ENCODE results near the gene SASH3. TPM values are rescaled to one million over a fixed set of nuclear protein-coding genes. Genes with fewer than 3 reads are reported as not detected.

SASH3 gene
- total RNA-seq, 1 donor from 2014 or later, result 0.62 TPM

DNA sequence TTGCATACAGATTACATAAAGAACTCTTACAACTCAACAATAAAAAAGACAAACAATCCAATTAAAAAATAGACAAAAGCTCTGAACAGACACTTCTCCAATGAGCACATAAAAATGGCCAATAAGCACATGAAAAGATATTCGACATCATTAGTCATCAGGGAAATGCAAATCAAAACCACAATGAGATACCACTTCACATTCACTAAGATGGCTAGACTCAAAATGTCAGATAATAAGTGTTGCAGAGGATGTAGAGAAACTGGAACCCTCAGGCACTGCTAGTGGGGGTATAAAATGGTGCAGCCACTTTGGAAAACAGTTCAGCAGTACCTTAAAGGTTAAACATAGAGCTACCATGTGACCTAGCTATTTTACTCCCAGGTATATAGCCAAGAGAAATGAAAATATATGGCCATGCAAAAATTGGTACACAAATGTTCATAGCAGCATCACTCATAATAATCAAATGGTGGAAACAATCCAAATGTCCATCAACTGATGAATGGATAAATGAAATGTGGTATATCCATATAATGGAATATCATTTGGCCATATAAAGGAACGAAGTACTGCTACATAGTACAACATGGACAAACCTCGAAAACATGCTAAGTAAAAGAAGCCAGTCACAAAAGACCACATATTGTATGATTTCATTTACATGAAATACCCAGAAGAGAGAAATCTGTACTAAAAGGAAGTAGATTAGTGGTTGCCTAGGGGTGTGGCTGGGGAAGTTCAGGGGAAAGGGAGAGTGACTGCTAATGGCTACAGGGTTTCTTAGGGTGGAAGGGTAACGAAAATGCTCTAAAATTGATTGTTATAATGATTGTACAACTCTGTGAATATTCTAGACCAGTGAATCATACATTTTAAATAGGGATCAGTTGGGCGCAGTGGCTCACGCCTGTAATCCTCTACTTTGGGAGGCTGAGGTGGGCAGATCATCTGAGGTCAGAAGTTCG is 29.4 kb downstream of the SASH3 start:
- DNase-seq, result no peak

DNA sequence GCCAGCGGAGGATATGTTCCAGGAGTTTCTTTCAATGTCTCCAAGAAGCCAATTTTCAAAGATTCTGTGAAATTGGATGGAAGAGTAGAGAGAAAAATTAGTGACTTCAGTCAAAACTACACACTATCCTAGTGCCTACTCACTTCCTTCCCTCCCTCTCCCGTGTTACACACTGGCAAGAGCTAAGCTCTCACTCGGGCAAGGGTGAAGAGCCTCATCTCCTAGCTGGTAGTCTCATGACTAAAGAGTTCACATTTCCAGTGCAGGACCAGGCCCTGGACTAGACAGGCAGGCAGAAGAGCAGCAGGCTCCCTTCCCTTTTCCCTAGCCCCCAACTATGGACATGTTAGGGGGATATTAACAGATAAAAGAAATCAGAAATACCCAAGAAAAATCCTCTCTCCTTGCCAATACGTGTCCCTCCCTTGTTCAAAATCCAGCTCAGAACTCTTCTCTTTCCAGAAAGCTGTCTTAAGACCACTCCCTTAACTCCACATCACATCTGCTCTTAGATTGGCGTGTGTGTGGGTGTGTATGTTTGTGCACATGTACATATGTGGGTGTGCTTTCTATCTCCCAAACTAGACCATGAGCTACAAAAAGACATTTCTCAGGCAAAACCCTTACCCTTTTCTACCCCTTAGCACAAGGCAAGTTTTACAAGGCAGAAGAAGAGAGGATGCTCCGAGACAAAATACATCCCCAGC is 34.1 kb downstream of the SASH3 start:
- DNase-seq, result no peak

DNA sequence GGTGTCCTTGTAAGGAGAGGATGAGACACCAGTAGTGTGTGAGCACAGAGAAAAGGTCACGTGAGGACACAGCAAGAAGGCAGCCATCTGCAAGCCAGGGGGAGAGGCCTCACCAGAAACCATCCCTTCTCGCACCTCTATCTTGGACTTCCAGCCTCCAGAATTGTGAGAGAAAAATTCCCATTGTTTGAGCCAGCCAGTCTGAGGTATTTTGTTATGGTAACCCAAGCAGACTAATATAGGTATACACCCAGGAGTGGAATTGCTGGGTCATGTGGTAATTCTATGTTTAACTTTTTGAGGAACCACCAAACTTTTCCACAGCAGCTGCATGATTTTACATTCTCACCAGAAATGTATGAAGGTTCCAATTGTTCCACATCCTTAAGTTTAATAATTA is 38.4 kb downstream of the SASH3 start:
- no peak for DNase-seq

DNA sequence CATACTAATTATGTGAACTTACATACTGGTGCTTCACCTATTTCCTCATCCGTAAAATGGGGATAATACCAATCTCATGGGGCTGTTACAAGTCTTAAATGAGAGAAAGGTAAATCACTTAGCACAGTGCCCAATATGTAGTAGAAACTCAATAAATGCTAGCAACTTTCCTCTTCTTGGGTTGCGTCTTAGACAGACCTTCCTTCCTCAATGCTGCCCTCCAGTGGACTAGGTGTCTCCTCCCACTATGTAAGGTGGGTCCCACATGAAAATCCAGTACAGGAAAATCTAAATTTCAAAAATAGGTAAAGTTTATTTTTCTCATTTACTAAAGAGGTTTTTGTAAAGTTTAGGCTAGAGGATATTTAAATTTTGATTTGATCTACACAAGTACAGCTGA is 43.4 kb downstream of the SASH3 start:
- no peak for DNase-seq

DNA sequence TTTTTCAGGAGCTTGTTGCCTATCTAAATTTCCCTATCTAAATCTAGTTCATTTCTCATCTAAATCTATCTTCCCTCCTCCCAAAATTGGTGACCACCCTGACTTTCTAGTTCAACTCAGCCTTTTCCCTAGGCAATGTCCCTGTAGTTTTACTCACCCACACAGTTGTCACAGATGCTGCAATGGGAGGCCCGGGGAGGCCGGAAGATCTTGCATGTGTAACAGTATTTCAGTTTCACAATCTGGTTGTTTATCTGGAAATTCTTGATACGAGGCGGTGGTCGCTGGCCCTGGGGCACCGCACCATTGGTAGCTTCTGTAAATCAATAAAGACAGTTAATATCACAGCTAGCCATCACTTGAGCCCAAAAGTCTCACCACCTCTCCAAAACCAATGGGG is 43.8 kb downstream of the SASH3 start:
- DNase-seq, result no peak

DNA sequence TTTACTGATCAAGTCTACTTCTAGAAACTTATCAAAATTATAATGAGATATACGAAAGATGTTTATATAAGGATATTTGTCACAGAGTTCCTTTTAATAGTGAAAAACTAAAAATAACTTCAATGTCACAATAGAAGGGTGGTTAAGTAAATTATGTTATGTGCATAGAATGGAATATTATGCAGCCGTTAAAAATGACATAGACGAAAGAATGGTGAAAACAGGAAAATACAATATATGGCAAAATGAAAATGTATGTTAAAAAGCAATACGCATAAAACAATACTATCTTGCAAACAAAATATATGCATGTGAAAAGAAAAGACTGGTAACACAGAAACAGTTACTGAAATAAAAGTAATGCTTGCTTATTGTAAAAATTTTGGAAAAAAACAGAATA is 44.9 kb downstream of the SASH3 start:
- DNase-seq, result no peak

DNA sequence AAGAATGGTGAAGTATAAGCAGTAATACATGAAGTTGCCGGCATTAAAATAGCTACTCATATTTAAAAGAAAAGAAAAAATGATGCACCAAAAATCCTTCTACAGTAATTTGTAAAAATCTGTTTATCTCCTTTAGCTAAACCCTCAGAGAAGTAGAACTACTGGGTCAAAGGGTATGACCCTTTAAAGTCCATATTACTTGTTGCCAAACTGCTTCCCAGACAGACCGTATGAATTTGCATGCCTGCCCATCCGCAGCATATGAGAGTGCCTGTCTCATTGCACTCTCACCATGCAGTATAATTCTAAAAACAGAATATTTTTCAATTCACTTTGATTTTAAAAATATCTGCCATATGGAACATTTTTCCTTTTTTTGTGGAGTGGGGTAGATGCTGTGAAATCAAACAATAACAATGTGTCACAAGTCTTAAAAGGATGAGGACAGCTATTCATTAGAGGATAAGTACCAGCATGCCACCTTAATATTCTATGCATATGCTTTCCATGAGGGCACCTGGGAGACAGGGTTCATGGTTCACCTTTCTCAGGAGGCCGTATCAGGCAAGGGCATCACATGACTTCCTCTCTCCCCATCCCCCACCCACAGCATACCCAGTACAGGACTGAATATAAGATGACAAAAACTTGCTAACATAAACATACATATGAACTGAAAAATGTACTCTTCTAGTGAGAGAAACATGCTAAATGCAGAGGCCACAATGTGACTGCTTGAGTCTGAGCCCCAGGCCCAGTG is 46.2 kb downstream of the SASH3 start:
- no peak for DNase-seq

DNA sequence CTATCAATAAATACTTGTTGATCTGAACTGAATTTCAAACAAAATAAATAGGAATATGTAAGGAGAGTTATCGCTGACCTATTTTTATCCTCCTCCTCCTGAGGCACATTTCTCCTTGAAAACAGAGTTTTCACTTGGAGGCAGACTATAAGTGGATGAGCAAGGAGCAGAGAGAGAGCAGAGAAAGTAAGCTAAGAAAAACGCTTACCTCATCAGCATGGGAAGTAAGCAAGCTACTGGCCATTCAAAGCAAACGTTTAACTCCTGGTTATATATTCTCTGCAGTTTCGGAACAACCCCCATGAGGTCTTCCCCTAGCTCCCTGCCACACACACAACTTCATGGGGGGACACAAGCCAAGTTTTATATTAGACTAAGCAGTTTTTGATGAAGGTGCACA is 50.7 kb downstream of the SASH3 start:
- no peak for DNase-seq

DNA sequence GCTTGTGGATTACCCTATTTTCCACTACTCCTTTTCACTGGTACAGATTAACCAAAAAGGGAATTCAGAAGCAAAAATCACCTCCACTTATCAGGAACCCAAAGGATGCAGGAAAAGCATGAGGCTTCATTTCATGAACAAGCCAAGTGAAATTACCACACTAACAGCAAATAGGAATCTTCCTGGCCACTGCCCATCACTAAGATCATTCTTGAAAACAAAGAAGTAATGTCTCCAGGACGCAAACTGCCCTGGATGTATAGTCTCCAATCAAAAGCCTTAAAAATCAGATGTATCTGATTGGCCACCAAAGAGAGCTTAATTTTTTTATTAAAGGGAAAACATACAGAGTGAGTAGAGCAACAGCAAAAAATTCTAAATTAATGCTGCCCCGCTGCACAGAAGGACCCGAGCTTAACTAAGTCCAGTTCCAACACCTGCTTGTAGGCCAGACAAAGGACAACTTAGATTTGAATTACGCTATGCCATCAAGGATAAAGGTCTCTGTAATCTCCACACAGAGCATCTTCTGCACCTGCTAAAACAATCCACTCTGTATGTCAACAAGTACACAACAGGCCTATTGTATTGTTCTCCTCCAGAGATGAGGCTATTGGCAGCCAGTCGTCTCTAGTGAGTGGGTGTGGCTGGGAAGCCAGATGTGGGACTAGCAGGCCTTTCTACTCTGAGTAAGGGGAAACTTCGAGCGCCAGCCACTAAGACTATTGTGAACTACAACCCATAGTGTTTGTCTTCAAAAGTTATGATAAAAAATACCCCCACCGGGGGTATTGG is 51.5 kb downstream of the SASH3 start:
- DNase-seq, result peak; percentile 32

DNA sequence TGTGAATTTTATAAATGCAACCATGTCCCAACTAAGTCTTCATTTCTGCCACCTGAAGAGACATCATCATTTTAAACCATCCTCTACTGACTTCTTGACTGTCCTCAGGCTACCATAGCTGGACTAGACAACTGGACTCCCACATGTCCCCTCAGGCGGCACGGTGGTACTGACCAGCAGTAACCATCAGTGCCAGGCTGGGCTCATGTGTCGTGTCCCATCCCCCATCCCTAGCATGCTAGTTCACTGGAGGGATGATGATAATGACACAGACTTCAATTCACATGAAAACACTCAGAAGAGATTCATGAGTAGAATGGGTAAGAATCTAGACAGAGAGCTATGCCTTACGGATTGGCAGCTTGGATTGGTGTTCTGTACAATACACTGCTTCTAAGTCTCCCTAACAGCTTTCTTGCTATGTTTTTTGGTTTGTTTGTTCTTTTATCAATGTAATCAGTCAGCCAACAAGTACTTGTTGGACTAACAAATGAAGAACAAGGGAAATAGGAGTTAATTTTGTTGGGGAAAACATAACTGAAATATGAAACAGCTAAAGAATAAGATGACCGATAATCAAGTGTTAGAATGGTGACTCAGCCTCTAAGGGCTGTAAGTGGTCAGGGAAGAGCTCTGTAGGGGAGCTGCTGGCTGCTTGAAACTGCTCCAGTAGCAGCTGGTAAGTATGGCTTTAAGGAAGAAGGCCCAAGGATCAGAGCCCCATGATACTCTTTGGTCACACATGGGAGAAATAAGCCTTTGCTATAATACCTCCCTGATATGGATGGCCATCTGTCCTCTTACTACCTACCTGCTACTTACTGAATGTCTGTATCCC is 53.6 kb downstream of the SASH3 start:
- peak; percentile 2 for DNase-seq

DNA sequence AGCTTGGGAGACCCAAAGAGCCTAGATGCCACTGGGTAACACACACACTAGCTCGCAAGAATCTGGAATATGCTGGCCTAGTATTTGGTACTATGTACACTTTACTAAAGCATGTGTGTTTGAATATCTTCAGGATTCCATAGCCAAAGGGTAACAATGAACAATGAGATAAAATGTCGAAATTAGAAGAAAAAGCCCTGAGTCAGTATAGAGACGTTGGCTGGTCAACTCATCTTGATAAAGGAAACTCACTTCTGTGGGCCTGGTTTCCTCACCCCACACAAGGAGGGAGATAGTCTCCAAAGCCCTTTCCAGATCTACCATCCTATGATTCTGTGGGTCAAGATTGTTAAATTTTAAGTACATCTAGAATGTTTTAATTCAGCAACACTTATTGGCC is 57.1 kb downstream of the SASH3 start:
- DNase-seq, result no peak

DNA sequence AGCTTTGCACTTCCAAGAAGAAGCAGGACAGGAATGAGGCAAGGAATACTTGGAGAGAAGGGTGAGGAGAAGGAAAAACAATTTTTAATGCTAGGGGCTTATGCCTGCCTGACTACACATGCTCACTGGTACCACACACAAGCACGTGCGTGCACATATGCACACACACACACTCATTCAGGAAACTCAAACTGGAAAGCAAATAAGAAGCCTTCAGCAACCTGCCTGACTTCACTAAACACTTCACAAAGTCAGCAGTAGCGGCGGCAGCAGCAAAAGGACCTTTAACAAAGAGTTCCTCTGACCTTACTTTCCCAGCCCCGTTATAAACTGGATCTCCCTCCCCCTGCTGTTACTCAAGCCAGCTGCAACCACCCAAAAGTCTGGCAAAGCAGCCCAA is 60.6 kb downstream of the SASH3 start:
- no peak for DNase-seq

DNA sequence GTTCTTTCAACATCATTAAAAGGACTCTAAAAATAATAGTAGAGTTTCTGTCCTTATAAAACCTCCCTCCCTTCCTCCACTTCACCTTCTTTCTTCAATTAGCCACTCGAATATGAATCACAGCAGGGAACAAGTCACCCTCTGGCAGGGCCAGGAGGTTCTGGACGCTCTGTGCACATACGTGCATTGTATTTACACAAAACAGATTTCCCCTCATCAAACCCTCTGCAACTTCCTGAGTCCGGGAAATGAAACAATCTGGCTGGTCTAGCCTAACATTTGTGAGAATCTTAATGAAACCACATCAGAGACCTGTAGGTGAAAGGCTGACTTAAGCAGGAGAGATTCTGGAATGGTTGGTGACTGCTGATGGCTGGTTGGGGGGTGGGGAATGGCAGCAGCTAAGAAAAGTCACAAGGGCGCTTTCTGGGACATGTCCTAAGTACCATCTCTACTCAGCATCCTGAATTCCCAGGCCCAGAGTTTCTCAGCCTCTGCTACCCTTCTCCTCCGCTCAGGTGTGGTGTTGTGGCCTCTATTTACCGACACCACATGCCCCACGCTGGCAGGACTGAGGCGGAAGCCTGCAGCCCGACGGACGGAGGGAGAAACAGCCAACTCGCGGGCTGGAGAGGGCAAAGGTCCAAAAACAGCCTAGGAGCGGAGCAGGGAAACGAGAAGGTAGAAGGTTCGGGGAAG is 62.9 kb downstream of the SASH3 start:
- DNase-seq, result no peak

DNA sequence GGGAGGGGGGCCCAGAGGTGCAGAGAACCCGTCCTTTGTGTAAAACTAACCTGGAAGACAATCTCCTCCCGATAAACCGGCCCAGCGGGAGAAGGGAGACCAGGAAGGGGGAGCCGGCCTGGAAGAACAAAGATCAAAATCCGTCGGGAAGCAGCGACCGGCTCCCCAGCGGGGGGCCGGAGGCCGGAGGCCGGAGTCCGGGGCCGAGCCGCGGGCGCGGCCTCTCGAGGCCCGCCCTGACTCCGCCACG is 63.4 kb downstream of the SASH3 start:
- DNase-seq, result no peak

DNA sequence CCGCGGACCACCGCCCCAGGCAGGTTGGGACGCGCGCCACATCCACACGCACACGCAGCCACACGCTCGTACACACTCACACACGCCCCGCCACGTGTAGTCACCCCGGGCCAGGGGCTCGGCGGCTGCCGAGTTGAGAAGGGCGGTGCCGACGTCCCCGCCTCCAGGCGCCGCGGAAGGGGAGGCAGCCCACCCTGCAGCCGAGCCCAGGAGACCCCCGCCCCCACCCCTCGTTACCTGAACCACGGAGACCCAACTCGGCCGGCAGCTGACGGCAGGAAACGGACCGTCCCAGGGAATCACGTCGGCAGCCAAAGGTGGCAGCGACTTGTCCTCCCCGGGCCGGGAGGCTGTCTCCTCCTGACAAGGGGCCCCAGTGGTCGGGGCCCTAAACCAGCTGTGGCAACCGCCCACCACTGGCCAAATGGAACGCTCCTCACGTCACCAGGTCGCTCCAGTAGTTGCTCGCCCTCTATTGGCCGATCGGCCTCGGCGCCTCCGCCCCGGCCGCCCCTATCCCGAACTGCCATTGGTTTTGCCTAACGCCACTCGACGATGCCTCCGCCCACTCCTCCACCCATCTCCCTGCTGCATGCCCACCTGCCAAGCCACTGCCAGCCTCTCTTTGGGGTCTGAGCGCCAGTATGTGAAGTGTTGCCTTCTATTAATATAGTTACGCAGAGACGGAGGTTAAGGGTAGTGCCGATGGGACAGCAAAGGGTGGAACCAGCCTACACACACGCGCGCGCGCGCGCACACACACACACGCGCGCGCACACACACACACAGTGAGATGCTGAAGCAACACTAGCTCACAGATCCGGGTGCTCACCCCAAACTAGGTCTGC is 63.9 kb downstream of the SASH3 start, which contains the start of gene ZDHHC9:
ZDHHC9 (minus strand) TSS at position 428 of the 848 bp plus-strand sequence. CDS start 1,941 bp downstream, outside the sequence.
- DNase-seq, result peak; percentile 80
